Upper lobe of right lung (tissue), 1 donor: Measurements from ENCODE around the gene GLT1D1. TPM values are rescaled to one million over a fixed set of nuclear protein-coding genes. Genes with fewer than 3 reads are reported as not detected.

Experiments
- ATAC-seq: fragments of 200-7000 bp; cut with Tn5 transposase; one replicate; pipeline ENCODE4 v1.9.1; 2020; ENCODE audit warnings: mild to moderate bottlenecking, moderate library complexity
- DNase-seq: peaks from one replicate; pipeline ENCODE4 v3.0.0-alpha.2; 2020
- H3K27ac ChIP-seq: fragments of 200-600 bp; one replicate; pipeline ENCODE4 v1.8.0; 2022
- H3K27me3 ChIP-seq: fragments of 200-600 bp; one replicate; pipeline ENCODE4 v1.8.0; 2022; ENCODE audit warnings: mild to moderate bottlenecking
- H3K36me3 ChIP-seq: fragments of 200-600 bp; one replicate; pipeline ENCODE4 v1.8.0; 2022
- H3K4me1 ChIP-seq: fragments of 200-600 bp; one replicate; pipeline ENCODE4 v1.8.0; 2022
- H3K4me3 ChIP-seq: fragments of 200-600 bp; one replicate; pipeline ENCODE4 v1.8.0; 2022; ENCODE audit warnings: mild to moderate bottlenecking
- H3K9me3 ChIP-seq: fragments of 200-600 bp; one replicate; pipeline ENCODE4 v1.8.0; 2022
- CTCF ChIP-seq: fragments of 200-600 bp; IDR thresholded peaks from one replicate; pipeline ENCODE4 v1.8.0; 2022; ENCODE audit warnings: antibody characterized with exemption
- intact Hi-C: fragments of 100-400 bp; cut with DNase I; formaldehyde crosslinking; loops from one replicate; pipeline ENCODE4 v1.11.0; 2022
- total RNA-seq: library from RNA; stranded (reverse); fragmentation: NEBNext Ultra II Directional; extraction: Animal tissue kit (Norgen Biotek cat#: 25700); gene quantifications from one replicate; pipeline ENCODE4 v1.2.1, GENCODE V29; 2021
- donor health status: DM: no; HTN: yes; CAD: no; lungs with severe emphysema.

The GLT1D1 gene
- total RNA-seq, 1 donor from 2014 or later = 3.5 TPM

DNA sequence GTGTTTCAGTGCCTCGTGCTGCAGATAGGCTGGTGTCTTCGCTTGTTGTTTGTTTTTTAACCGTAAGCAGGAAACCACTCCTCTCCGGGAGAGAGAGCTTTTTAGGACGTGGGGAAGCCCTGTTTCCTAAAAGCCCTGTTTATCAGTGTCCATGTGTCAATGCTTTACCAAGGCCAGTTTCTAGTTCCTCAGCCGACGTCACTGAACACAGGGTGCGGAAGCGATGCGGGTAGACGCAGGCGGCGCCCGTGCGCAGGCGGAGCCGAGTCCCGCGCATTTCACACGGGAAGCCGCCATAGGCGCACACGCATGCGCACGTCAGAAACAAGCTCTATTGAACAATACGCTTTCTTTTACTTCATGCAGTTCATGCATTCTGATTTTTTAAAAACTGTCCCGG lies 79.8 kb downstream of the GLT1D1 start:
- H3K36me3 ChIP-seq = no peaks in the 10 kb centered on the region
- ATAC-seq (no peak), DNase-seq (no peak)
- TF ChIP-seq CTCF = no peak
- no peaks in the 10 kb centered on the region for H3K27me3 ChIP-seq
- H3K4me1 ChIP-seq = no peaks in the 10 kb centered on the region
- intact Hi-C loops = no loop called here
- H3K4me3 ChIP-seq = no peak overlapping the region
- H3K27ac ChIP-seq = no peak overlapping the region
- no peaks in the 10 kb centered on the region for H3K9me3 ChIP-seq

- no peak overlapping the region for H3K4me3 ChIP-seq
- no peaks in the 10 kb centered on the region for H3K4me1 ChIP-seq
- intact Hi-C loops = no loop called here
- ATAC-seq = no peak
- TF ChIP-seq CTCF = no peak
- H3K27me3 ChIP-seq = no peaks in the 10 kb centered on the region
- DNase-seq = no peak
- no peaks in the 10 kb centered on the region for H3K9me3 ChIP-seq
- H3K36me3 ChIP-seq = no peaks in the 10 kb centered on the region
- H3K27ac ChIP-seq = no peak overlapping the region
These were observed 80.6 kb downstream of the GLT1D1 start for GRCh38 chr12:128933926-128934325.

DNA sequence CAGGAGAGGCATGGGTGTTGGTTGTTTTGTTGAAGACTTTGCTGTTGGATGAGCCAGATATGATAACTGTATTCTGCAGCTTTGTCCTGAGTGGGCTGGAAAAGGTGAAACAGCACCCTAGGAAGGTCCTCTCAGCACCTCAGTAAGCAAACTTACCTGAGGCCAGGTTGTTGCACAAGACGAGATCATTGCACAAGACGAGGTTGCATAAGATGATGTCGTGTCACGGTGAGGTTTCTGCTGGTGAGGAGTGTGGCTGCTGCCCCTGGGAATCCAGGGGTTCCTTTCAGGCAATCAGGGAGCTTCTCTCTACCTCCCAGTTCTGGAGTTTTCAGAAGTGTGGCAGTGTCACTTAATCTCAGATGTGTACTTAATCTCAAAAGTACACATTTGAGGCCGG lies 85.6 kb downstream of the GLT1D1 start:
- ATAC-seq (peak; percentile 74), DNase-seq (no peak)
- Histone ChIP-seq H3K4me1 (no peaks in the 10 kb centered on the region), H3K36me3 (no peaks in the 10 kb centered on the region), H3K27ac (no peak overlapping the region), H3K9me3 (no peaks in the 10 kb centered on the region), H3K4me3 (no peak overlapping the region), H3K27me3 (no peaks in the 10 kb centered on the region)
- intact Hi-C loops = no loop called here
- no peak for TF ChIP-seq CTCF

DNA sequence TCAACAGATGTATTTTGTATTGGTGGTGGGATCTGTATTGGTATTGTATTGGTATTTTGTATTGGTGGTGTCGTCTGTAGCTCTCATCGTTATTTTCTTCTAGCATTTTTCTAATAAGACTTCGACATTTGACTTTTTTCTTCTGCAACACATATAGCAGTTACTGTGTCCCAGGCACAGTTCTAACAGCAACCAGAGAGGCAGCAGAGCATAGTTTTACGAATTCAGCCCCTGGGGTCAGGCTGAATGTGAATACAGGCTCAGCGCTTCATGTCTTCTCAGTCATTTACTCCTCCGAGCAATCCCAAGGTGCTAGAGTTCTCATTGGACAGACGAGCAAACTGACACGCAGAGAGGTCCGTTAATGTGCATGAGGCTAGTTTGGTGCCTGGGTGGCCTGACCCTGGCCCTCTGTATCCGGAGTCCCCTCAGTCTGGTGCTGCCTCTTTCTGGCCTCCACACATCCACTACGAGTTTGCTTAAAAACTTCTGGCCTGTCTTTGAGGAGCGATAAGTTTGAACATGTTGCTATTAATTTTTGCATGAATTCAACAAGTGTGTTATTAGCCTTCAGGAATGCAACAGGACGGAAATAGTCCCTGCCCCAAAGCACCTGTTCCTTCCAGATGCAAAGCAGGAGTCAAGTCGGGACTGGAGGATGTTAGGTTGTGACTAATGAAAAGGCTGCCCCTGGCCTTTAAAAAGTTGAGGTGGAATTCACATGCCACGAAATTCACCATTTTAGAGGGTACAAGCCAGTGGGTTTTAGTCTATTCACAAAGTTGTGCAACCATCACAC lies 87.0 kb downstream of the GLT1D1 start:
- intact Hi-C loops = no loop called here
- H3K9me3 ChIP-seq = no peaks in the 10 kb centered on the region
- H3K36me3 ChIP-seq = no peaks in the 10 kb centered on the region
- DNase-seq (no peak), ATAC-seq (no peak)
- TF ChIP-seq CTCF = no peak
- no peak overlapping the region for H3K4me3 ChIP-seq
- no peak overlapping the region for H3K27ac ChIP-seq
- no peaks in the 10 kb centered on the region for H3K27me3 ChIP-seq
- H3K4me1 ChIP-seq = no peaks in the 10 kb centered on the region

DNA sequence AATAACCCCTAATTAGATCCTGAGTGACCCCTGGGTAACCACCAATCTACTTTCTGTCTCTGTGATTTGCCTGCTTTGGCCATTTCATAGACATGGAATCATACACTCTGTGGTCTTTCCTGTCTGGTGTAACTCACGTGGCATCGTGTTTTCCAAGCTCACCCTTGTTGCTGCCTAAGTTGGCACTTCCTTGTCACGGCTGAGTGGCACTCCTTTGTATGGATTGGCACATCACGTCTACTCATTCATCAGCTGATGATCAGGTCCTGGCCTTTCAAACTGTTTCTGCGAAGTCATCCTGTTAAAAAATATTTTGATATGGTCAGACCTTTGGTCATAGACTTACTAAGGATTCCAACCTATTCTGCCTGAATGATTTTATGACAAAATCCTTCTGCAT lies 87.7 kb downstream of the GLT1D1 start:
- Histone ChIP-seq H3K9me3 (no peaks in the 10 kb centered on the region), H3K4me3 (no peak overlapping the region), H3K27ac (no peak overlapping the region), H3K27me3 (no peaks in the 10 kb centered on the region), H3K4me1 (no peaks in the 10 kb centered on the region), H3K36me3 (no peaks in the 10 kb centered on the region)
- TF ChIP-seq CTCF = no peak
- DNase-seq (no peak), ATAC-seq (peak; percentile 58)
- intact Hi-C loops = no loop called here
